Measurements from ENCODE around the gene CFAP69. TPM values are rescaled to one million over a fixed set of nuclear protein-coding genes. Genes with fewer than 3 reads are reported as not detected.

Gene CFAP69
- total and polyA plus RNA-seq, 2 donors (not counting 1 experiment from before 2014, with no cell fraction given), result 0.10 to 0.15 TPM

DNA sequence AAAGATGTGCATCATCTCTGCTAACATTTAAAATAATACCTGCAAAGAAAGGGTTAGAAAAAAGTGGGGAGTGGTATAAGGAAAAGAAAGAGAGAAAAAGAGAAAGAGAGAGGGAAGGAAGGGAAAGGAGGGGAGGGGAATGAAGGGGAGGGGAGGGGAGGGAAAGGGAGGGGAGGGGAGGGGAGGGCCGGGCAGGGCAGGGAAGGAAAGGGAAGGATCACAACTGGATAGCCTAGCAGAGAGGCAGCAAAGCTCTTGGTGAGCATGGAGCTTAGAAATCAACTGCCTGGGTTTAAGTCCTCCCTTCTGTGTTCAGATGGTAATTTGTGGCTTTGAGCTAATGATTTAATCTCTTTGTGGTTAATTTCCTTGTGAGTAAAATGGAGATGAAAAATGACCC, 81.5 kb downstream of the CFAP69 start:
- TF ChIP-seq EZH2 (IDR thresholded peaks at IDR 0.05; ENCODE audit: borderline replicate concordance, insufficient read depth, low read depth, low read length, poor library complexity, severe bottlenecking), result no peak
- no peak for TF ChIP-seq CTCF (IDR thresholded peaks at IDR 0.05)
- no peak overlapping the region for H3K4me3 Mint-ChIP-seq
- no peaks in the 10 kb centered on the region for H3K4me1 ChIP-seq (ENCODE audit: control insufficient read depth in 2 of 2, insufficient read depth in 2 of 2, low read length in 2 of 2)

DNA sequence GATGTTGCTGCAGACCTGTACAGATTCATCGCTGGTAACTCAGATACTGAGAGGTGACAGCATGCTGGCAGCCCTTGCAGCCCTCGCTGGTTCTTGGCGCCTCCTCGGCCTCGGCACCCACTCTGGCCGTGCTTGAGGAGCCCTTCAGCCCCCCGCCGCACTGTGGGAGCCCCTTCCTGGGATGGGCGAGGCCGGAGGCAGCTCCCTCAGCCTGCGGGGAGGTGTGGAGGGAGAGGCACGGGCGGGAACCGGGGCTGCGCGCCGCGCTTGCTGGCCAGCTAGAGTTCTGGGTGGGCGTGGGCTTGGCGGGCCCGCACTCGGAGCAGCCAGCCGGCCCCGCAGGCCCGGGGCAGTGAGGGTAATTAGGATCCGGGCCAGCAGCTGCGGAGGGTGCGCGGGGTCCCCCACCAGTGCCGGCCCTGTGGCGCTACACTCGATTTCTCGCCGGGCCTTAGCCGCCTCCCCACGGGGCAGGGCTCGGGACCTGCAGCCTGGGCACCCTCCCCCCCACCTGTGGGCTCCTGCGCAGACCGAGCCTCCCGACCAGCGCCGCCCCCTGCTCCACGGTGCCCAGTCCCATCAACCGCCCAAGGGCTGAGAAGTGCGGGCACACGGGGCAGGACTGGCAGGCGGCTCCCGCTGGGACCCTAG, 89.3 kb downstream of the CFAP69 start:
- no peak overlapping the region for H2AFZ ChIP-seq (ENCODE audit: insufficient read depth, low read depth, low read length, poor library complexity, severe bottlenecking)

More for the DNA sequence above, 81.5 kb downstream of the CFAP69 start:
- POLR2A ChIA-PET, result no interaction called here
- no peak overlapping the region for H3K27ac Mint-ChIP-seq
- WGBS (ENCODE audit: insufficient coverage), result no CpG with 5 or more reads among the region's 1 CpG
- Histone ChIP-seq H3K4me3 (ENCODE audit: control extremely low read depth in 1 of 5, extremely low read depth in 1 of 5, insufficient read depth in 1 of 5, low read depth in 2 of 5, low read length in 4 of 5) (no peak overlapping the region), H3K9ac (ENCODE audit: low read length) (no peak overlapping the region), H3K79me2 (ENCODE audit: control insufficient read depth, insufficient read depth, low read length) (no peaks in the 10 kb centered on the region), H3K27ac (ENCODE audit: low read length in 2 of 2) (no peak overlapping the region), H3K36me3 (replicated peaks in 1 of 2; ENCODE audit: control extremely low read depth in 1 of 2, control insufficient read depth in 1 of 2, extremely low read depth in 1 of 2, insufficient read depth in 2 of 2, low read length in 1 of 2) (no peaks in the 10 kb centered on the region), H3K27me3 (replicated peaks in 1 of 4; ENCODE audit: control extremely low read depth in 1 of 4, control insufficient read depth in 3 of 4, insufficient read depth in 4 of 4, low read length in 3 of 4) (peaks cover 0 to 19% (median 8%) of the 10 kb centered on the region in 4 experiments), H3K9me3 (ENCODE audit: control extremely low read depth in 1 of 3, control insufficient read depth in 2 of 3, insufficient read depth in 1 of 3, low read length in 2 of 3) (no peaks in the 10 kb centered on the region), H2AFZ (ENCODE audit: insufficient read depth, low read depth, low read length, poor library complexity, severe bottlenecking) (no peak overlapping the region), H3K4me2 (replicated peaks; ENCODE audit: low read depth, low read length, poor library complexity, severe bottlenecking) (no peak overlapping the region), H4K20me1 (ENCODE audit: control insufficient read depth, insufficient read depth, low read length, poor library complexity, severe bottlenecking) (no peaks in the 10 kb centered on the region)
- ATAC-seq (ENCODE audit: low read depth) (no peak), DNase-seq (no peak)
- peaks cover 36% of the 10 kb centered on the region for H3K27me3 Mint-ChIP-seq
- intact Hi-C loops (cut with micrococcal nuclease), result no loop called here
- peaks cover 1% of the 10 kb centered on the region for H3K4me1 Mint-ChIP-seq
- CTCF ChIA-PET, result no interaction called here
- no peaks in the 10 kb centered on the region for H3K9me3 Mint-ChIP-seq (ENCODE audit: insufficient read depth)

More for the DNA sequence above, 89.3 kb downstream of the CFAP69 start:
- CTCF ChIA-PET, result interaction anchor here (0.7 kb wide), 1 partner anchor 68 kb away, joined by 3 read pairs; no protein-coding TSS in a partner anchor
- POLR2A ChIA-PET, result no interaction called here
- H3K4me1 ChIP-seq (ENCODE audit: control insufficient read depth in 2 of 2, insufficient read depth in 2 of 2, low read length in 2 of 2), result no peaks in the 10 kb centered on the region
- Mint-ChIP-seq H3K27ac (no peak overlapping the region), H3K9me3 (ENCODE audit: insufficient read depth) (no peaks in the 10 kb centered on the region), H3K27me3 (peaks cover 7% of the 10 kb centered on the region), H3K4me1 (no peaks in the 10 kb centered on the region), H3K4me3 (no peak overlapping the region)
- DNase-seq (no peak), ATAC-seq (ENCODE audit: low read depth) (no peak)
- no peak overlapping the region for H3K27ac ChIP-seq (ENCODE audit: low read length in 2 of 2)
- H3K9ac ChIP-seq (ENCODE audit: low read length), result no peak overlapping the region
- TF ChIP-seq CTCF (IDR thresholded peaks at IDR 0.05) (no peak), EZH2 (IDR thresholded peaks at IDR 0.05; ENCODE audit: borderline replicate concordance, insufficient read depth, low read depth, low read length, poor library complexity, severe bottlenecking) (no peak)
- H3K27me3 ChIP-seq (replicated peaks in 1 of 4; ENCODE audit: control extremely low read depth in 1 of 4, control insufficient read depth in 3 of 4, insufficient read depth in 4 of 4, low read length in 3 of 4), result no peaks in the 10 kb centered on the region
- WGBS (ENCODE audit: insufficient coverage), result 98% methylated on average over 46 of the region's 48 CpGs
- H3K4me3 ChIP-seq (ENCODE audit: control extremely low read depth in 1 of 5, extremely low read depth in 1 of 5, insufficient read depth in 1 of 5, low read depth in 2 of 5, low read length in 4 of 5), result no peak overlapping the region
- H3K79me2 ChIP-seq (ENCODE audit: control insufficient read depth, insufficient read depth, low read length), result no peaks in the 10 kb centered on the region
- no peaks in the 10 kb centered on the region for H4K20me1 ChIP-seq (ENCODE audit: control insufficient read depth, insufficient read depth, low read length, poor library complexity, severe bottlenecking)
- peaks cover 0 to 5% (median 0%) of the 10 kb centered on the region in 3 donors for H3K9me3 ChIP-seq (ENCODE audit: control extremely low read depth in 1 of 3, control insufficient read depth in 2 of 3, insufficient read depth in 1 of 3, low read length in 2 of 3)
- no peak overlapping the region for H3K4me2 ChIP-seq (replicated peaks; ENCODE audit: low read depth, low read length, poor library complexity, severe bottlenecking)
- intact Hi-C loops (cut with micrococcal nuclease), result no loop called here
- H3K36me3 ChIP-seq (replicated peaks in 1 of 2; ENCODE audit: control extremely low read depth in 1 of 2, control insufficient read depth in 1 of 2, extremely low read depth in 1 of 2, insufficient read depth in 2 of 2, low read length in 1 of 2), result no peaks in the 10 kb centered on the region
